ENCODE results near the gene BHLHA15.

- TF ChIP-seq REST (IDR thresholded peaks at IDR 0.05; ENCODE audit: insufficient read depth in 1 of 2, low read depth in 2 of 2, low read length in 2 of 2) = no peak
- TF ChIP-seq POLR2AphosphoS5 (IDR thresholded peaks at IDR 0.05; ENCODE audit: low read depth, low read length) = no peak
- TF ChIP-seq TAF1 (IDR thresholded peaks at IDR 0.05; ENCODE audit: borderline replicate concordance, insufficient read depth, low read length) = no peak
These were observed 24.6 kb upstream of the BHLHA15 start for GRCh38 chr7:98186452-98187137.
